OCI-LY3 (cell line): ENCODE results near the gene CHST12.

ENCODE experiments used
- H2AFZ ChIP-seq: fragments of 200-600, 300-600 bp; shearing (Covaris generic); 2 replicates; pipeline ENCODE4 v1.6.0; 2014; ENCODE audit warnings: antibody characterized with exemption, low read depth, low read length
- H3K27ac ChIP-seq: fragments of 200-600, 300-600 bp; sonication (generic); 2 replicates; pipeline ENCODE4 v1.5.1; 2014; ENCODE audit warnings: mild to moderate bottlenecking, low read length, moderate library complexity, mixed read lengths
- H3K27me3 ChIP-seq: fragments of 200-600, 300-600 bp; sonication (generic); 2 replicates; pipeline ENCODE4 v1.6.1; 2014; ENCODE audit warnings: low read depth, low read length, mixed read lengths
- H3K36me3 ChIP-seq: fragments of 200-600, 300-600 bp; sonication (generic); replicated peaks from 2 replicates; pipeline ENCODE3; 2014; ENCODE audit warnings: low read depth, low read length, mixed read lengths
- H3K4me1 ChIP-seq: fragments of 300-600, 200-600 bp; sonication (generic); 2 replicates; pipeline ENCODE4 v1.6.1; 2014; ENCODE audit warnings: low read length, mixed read lengths
- H3K4me2 ChIP-seq: fragments of 200-600, 300-600 bp; sonication (generic); 2 replicates; pipeline ENCODE4 v1.6.1; 2014; ENCODE audit warnings: low read length, mixed read lengths
- H3K4me3 ChIP-seq: fragments of 300-600, 200-600 bp; sonication (generic); 2 replicates; pipeline ENCODE4 v1.5.1; 2014; ENCODE audit warnings: antibody characterized with exemption, mild to moderate bottlenecking, low read length, moderate library complexity
- H3K79me2 ChIP-seq: fragments of 300-600, 200-600 bp; shearing (Covaris generic); 2 replicates; pipeline ENCODE4 v1.6.1; 2014; ENCODE audit warnings: mild to moderate bottlenecking, low read length, mixed read lengths
- H3K9ac ChIP-seq: fragments of 300-600, 200-600 bp; shearing (Covaris generic); 2 replicates; pipeline ENCODE4 v1.6.0; 2014; ENCODE audit warnings: mild to moderate bottlenecking, low read length, moderate library complexity
- H3K9me3 ChIP-seq: fragments of 200-600, 300-600 bp; shearing (Covaris generic); 2 replicates; pipeline ENCODE4 v1.6.1; 2014; ENCODE audit warnings: low read length, mixed read lengths; ENCODE audit not compliant: insufficient read depth
- H4K20me1 ChIP-seq: fragments of 200-600, 300-600 bp; sonication (generic); 2 replicates; pipeline ENCODE4 v1.6.1; 2016; ENCODE audit warnings: low read length, mixed read lengths; ENCODE audit not compliant: insufficient read depth
- CTCF ChIP-seq: fragments of 200-600, 300-600 bp; sonication (generic); IDR thresholded peaks from 2 replicates; pipeline ENCODE4 v1.5.1; 2014; ENCODE audit warnings: antibody characterized with exemption, low read length, low read depth
- EZH2phosphoT487 ChIP-seq: fragments of 200-600 bp; shearing (Covaris generic); IDR thresholded peaks from 2 replicates; pipeline ENCODE4 v1.6.1; 2018; ENCODE audit warnings: antibody characterized with exemption, mixed run types, low read depth

CHST12 gene

DNA sequence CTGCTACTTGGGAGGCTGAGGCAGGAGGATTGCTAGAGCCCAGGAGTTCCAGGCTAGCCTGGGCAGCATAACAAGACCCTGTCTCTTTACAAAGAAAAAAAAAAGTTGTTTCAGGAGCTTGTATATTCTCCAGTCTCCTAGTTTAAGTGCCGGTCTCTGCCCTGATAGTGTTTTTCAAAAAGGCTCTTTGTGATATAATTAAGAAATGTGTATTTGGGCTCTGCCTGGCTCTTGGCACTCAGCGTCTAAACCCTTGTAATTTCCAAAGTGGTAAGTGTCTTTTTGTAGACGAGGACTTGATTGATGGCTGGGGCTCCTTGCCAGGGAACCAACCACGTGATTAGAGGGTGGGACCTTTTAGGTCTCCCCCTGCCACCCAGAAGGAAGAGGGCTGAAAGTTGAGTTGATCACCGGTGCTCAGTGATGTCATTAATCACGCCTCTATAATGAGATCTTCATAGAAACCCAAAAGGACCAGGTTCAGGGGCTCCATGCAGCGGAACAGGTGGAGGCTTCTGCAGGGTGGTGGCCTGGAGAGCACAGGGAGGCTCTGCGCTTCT lies 44.4 kb upstream of the CHST12 start:
- H3K9me3 ChIP-seq, result no peaks in the 10 kb centered on the region
- H3K4me2 ChIP-seq, result no peak overlapping the region
- peaks cover 76% of the 10 kb centered on the region for H3K79me2 ChIP-seq
- H4K20me1 ChIP-seq, result peaks cover 47% of the 10 kb centered on the region
- no peak overlapping the region for H3K27ac ChIP-seq
- no peak overlapping the region for H3K4me3 ChIP-seq
- TF ChIP-seq CTCF, result no peak
- TF ChIP-seq EZH2phosphoT487, result no peak
- no peak overlapping the region for H3K9ac ChIP-seq
- no peaks in the 10 kb centered on the region for H3K27me3 ChIP-seq
- no peak overlapping the region for H2AFZ ChIP-seq
- peaks cover 43% of the 10 kb centered on the region for H3K36me3 ChIP-seq
- H3K4me1 ChIP-seq, result peaks cover 8% of the 10 kb centered on the region; the same call in 1 of the 2 replicates

- Histone ChIP-seq H3K4me1 (peaks cover 8% of the 10 kb centered on the region; the same call in 1 of the 2 replicates), H3K9ac (no peak overlapping the region), H3K27ac (no peak overlapping the region), H3K27me3 (no peaks in the 10 kb centered on the region), H3K9me3 (no peaks in the 10 kb centered on the region), H3K4me2 (no peak overlapping the region), H3K79me2 (peaks cover 75% of the 10 kb centered on the region), H2AFZ (no peak overlapping the region), H4K20me1 (peaks cover 47% of the 10 kb centered on the region), H3K36me3 (peaks cover 48% of the 10 kb centered on the region), H3K4me3 (no peak overlapping the region)
- no peak for TF ChIP-seq CTCF
- no peak for TF ChIP-seq EZH2phosphoT487
Observed at GRCh38 chr7:2359610-2360009, 43.8 kb upstream of the CHST12 start.

GRCh38 chr7:2360796-2361195 lies 42.6 kb upstream of the CHST12 start:
- H3K4me2 ChIP-seq, result no peak overlapping the region
- peaks cover 49% of the 10 kb centered on the region for H3K36me3 ChIP-seq
- no peak overlapping the region for H2AFZ ChIP-seq
- H3K79me2 ChIP-seq, result peaks cover 63% of the 10 kb centered on the region
- TF ChIP-seq EZH2phosphoT487 (no peak), CTCF (no peak)
- peaks cover 41% of the 10 kb centered on the region for H4K20me1 ChIP-seq
- H3K4me3 ChIP-seq, result no peak overlapping the region
- H3K9me3 ChIP-seq, result no peaks in the 10 kb centered on the region
- H3K27ac ChIP-seq, result no peak overlapping the region
- peaks cover 8% of the 10 kb centered on the region; the same call in 1 of the 2 replicates for H3K4me1 ChIP-seq
- H3K27me3 ChIP-seq, result no peaks in the 10 kb centered on the region
- H3K9ac ChIP-seq, result no peak overlapping the region

GRCh38 chr7:2362385-2363088 lies 40.9 kb upstream of the CHST12 start:
- no peak overlapping the region for H2AFZ ChIP-seq
- no peaks in the 10 kb centered on the region for H3K4me1 ChIP-seq
- H3K79me2 ChIP-seq, result peaks cover 46% of the 10 kb centered on the region
- peaks cover 47% of the 10 kb centered on the region for H3K36me3 ChIP-seq
- no peak overlapping the region for H3K4me3 ChIP-seq
- TF ChIP-seq EZH2phosphoT487 (no peak), CTCF (no peak)
- H3K27ac ChIP-seq, result no peak overlapping the region
- H3K4me2 ChIP-seq, result no peak overlapping the region
- H3K27me3 ChIP-seq, result no peaks in the 10 kb centered on the region
- H3K9me3 ChIP-seq, result no peaks in the 10 kb centered on the region
- no peak overlapping the region for H3K9ac ChIP-seq
- H4K20me1 ChIP-seq, result peaks cover 27% of the 10 kb centered on the region
